Measurements from ENCODE around the gene SMCHD1.
"Not testable (repeated sequence)": the region's sequence is repeated elsewhere in the genome, so short reads cannot be mapped to it uniquely, and the experiment has no call there.

SMCHD1 gene

GRCh38 chr18:2716394-2717326 is 61.1 kb downstream of the SMCHD1 start:
- no peak for DNase-seq (ENCODE audit: low spot score)

GRCh38 chr18:2717407-2717806 is 61.9 kb downstream of the SMCHD1 start:
- DNase-seq (ENCODE audit: low spot score): no peak

GRCh38 chr18:2719040-2719439 is 63.5 kb downstream of the SMCHD1 start:
- no peak for DNase-seq (ENCODE audit: low spot score)

GRCh38 chr18:2723207-2723606 is 67.7 kb downstream of the SMCHD1 start:
- no peak for DNase-seq (ENCODE audit: low spot score)

- no peak for DNase-seq (ENCODE audit: low spot score)
Observed at GRCh38 chr18:2729757-2730156, 74.2 kb downstream of the SMCHD1 start.

- no peak for DNase-seq (ENCODE audit: low spot score)
Observed at GRCh38 chr18:2736823-2737222, 81.3 kb downstream of the SMCHD1 start.

GRCh38 chr18:2740082-2740481 is 84.6 kb downstream of the SMCHD1 start:
- not testable (repeated sequence) for DNase-seq (ENCODE audit: low spot score)

- DNase-seq (ENCODE audit: low spot score): no peak
Observed at GRCh38 chr18:2746274-2746673, 90.7 kb downstream of the SMCHD1 start.

GRCh38 chr18:2758309-2758708 is 102.8 kb downstream of the SMCHD1 start:
- no peak for DNase-seq (ENCODE audit: low spot score)

- DNase-seq (ENCODE audit: low spot score): no peak
Observed at GRCh38 chr18:2774669-2775068, 119.1 kb downstream of the SMCHD1 start.

GRCh38 chr18:2776601-2777000 is 121.1 kb downstream of the SMCHD1 start:
- no peak for DNase-seq (ENCODE audit: low spot score)

- no peak for DNase-seq (ENCODE audit: low spot score)
Observed at GRCh38 chr18:2777241-2777640, 121.7 kb downstream of the SMCHD1 start.

- DNase-seq (ENCODE audit: low spot score): no peak
Observed at GRCh38 chr18:2780750-2781149, 125.2 kb downstream of the SMCHD1 start.

GRCh38 chr18:2787225-2787624 is 131.7 kb downstream of the SMCHD1 start:
- no peak for DNase-seq (ENCODE audit: low spot score)

GRCh38 chr18:2792395-2792794 is 136.9 kb downstream of the SMCHD1 start:
- no peak for DNase-seq (ENCODE audit: low spot score)

GRCh38 chr18:2794159-2794558 is 138.6 kb downstream of the SMCHD1 start:
- DNase-seq (ENCODE audit: low spot score): no peak

GRCh38 chr18:2797951-2798350 is 142.4 kb downstream of the SMCHD1 start:
- DNase-seq (ENCODE audit: low spot score): no peak

- no peak for DNase-seq (ENCODE audit: low spot score)
Observed at GRCh38 chr18:2799369-2799768, 143.8 kb downstream of the SMCHD1 start.

GRCh38 chr18:2805970-2806943 is 150.7 kb downstream of the SMCHD1 start:
- no peak for DNase-seq (ENCODE audit: low spot score)

GRCh38 chr18:2808640-2809039 is 153.1 kb downstream of the SMCHD1 start:
- not testable (repeated sequence) for DNase-seq (ENCODE audit: low spot score)

- not testable (repeated sequence) for DNase-seq (ENCODE audit: low spot score)
Observed at GRCh38 chr18:2809666-2810183, 154.2 kb downstream of the SMCHD1 start.

GRCh38 chr18:2811416-2811815 is 155.9 kb downstream of the SMCHD1 start:
- no peak for DNase-seq (ENCODE audit: low spot score)
